Neural progenitor cell (in vitro differentiated cells): ENCODE measurements around the gene VGLL3. TPM values are rescaled to one million over a fixed set of nuclear protein-coding genes. Genes with fewer than 3 reads are reported as not detected.

Source experiments
- DNase-seq: peaks from one replicate; pipeline ENCODE4 v3.0.0-alpha.2; 2016; ENCODE audit warnings: low spot score
- H2AFZ ChIP-seq: fragments of 200-600 bp; sonication (generic); replicated peaks from 2 replicates; pipeline ENCODE4 v1.6.1; 2016; ENCODE audit warnings: antibody characterized with exemption
- H3F3A ChIP-seq: fragments of 200-600 bp; sonication (generic); 2 replicates; pipeline ENCODE4 v1.6.1; 2016; ENCODE audit warnings: antibody characterized with exemption, low read depth
- H3K27ac ChIP-seq: fragments of 200-600 bp; sonication (generic); 2 replicates; pipeline ENCODE4 v1.5.1; 2016; ENCODE audit warnings: mild to moderate bottlenecking
- H3K27me3 ChIP-seq: fragments of 200-600 bp; sonication (generic); 2 replicates; pipeline ENCODE4 v1.6.1; 2016; ENCODE audit warnings: mild to moderate bottlenecking, moderate library complexity
- H3K36me3 ChIP-seq: fragments of 200-600 bp; sonication (generic); 2 replicates; pipeline ENCODE4 v1.5.1; 2016
- H3K4me1 ChIP-seq: fragments of 200-600 bp; sonication (generic); 2 replicates; pipeline ENCODE4 v1.6.1; 2016; ENCODE audit warnings: mixed run types
- H3K4me2 ChIP-seq: fragments of 200-600 bp; sonication (generic); 2 replicates; pipeline ENCODE4 v1.6.1; 2016
- H3K4me3 ChIP-seq: fragments of 200-600 bp; sonication (generic); 2 replicates; pipeline ENCODE4 v1.5.1; 2016
- H3K79me2 ChIP-seq: fragments of 200-600 bp; sonication (generic); 2 replicates; pipeline ENCODE4 v1.6.1; 2016; ENCODE audit warnings: low read depth
- H3K9ac ChIP-seq: fragments of 200-600 bp; sonication (generic); 2 replicates; pipeline ENCODE4 v1.6.1; 2016
- H3K9me3 ChIP-seq: fragments of 200-600 bp; sonication (generic); 2 replicates; pipeline ENCODE4 v1.5.1; 2016; ENCODE audit warnings: low read depth
- H4K20me1 ChIP-seq: fragments of 200-600 bp; sonication (generic); 2 replicates; pipeline ENCODE4 v1.6.1; 2016; ENCODE audit warnings: low read depth
- H3K27ac Mint-ChIP-seq: 3 replicates; pipeline ENCODE4 v1.8.0; 2021; ENCODE audit warnings: mixed read lengths
- H3K27me3 Mint-ChIP-seq: 2 replicates; pipeline ENCODE4 v1.8.0; 2022; ENCODE audit warnings: low read depth, mild to moderate bottlenecking, inconsistent platforms, moderate library complexity, mixed read lengths; ENCODE audit not compliant: insufficient read depth
- H3K36me3 Mint-ChIP-seq: 3 replicates; pipeline ENCODE4 v1.8.0; 2021; ENCODE audit warnings: mixed read lengths
- H3K4me1 Mint-ChIP-seq: 3 replicates; pipeline ENCODE4 v1.8.0; 2021; ENCODE audit warnings: mixed read lengths
- H3K4me3 Mint-ChIP-seq: 3 replicates; pipeline ENCODE4 v1.8.0; 2021; ENCODE audit warnings: mild to moderate bottlenecking, moderate library complexity, mixed read lengths
- H3K9me3 Mint-ChIP-seq: 3 replicates; pipeline ENCODE4 v1.8.0; 2020; ENCODE audit warnings: mixed read lengths
- CTCF ChIP-seq: fragments of 200-600 bp; sonication (generic); IDR thresholded peaks from 2 replicates; pipeline ENCODE4 v1.5.1; 2017; ENCODE audit warnings: antibody characterized with exemption, mild to moderate bottlenecking
- EZH2 ChIP-seq: fragments of 200-600 bp; sonication (generic); IDR thresholded peaks from 2 replicates; pipeline ENCODE4 v1.6.1; 2017; ENCODE audit warnings: antibody characterized with exemption, mild to moderate bottlenecking, moderate library complexity
- EZH2phosphoT487 ChIP-seq: fragments of 200-600 bp; sonication (generic); IDR thresholded peaks from 2 replicates; pipeline ENCODE4 v1.6.1; 2017; ENCODE audit warnings: antibody characterized with exemption
- total RNA-seq: library from RNA; depleted of rRNA; stranded (reverse); fragments of >200 nt; gene quantifications from 2 replicates; pipeline ENCODE4 v1.2.3, GENCODE V29; 2015; ENCODE audit warnings: low replicate concordance

VGLL3 gene
- total RNA-seq, 1 donor from 2014 or later, result 1.8 TPM

- Mint-ChIP-seq H3K9me3 (no peaks in the 10 kb centered on the region), H3K36me3 (no peaks in the 10 kb centered on the region), H3K4me3 (no peak overlapping the region), H3K27ac (no peak overlapping the region), H3K27me3 (peaks cover 10% of the 10 kb centered on the region), H3K4me1 (peaks cover 7% of the 10 kb centered on the region)
- Histone ChIP-seq H3K27ac (no peak overlapping the region), H3K27me3 (peaks cover 18% of the 10 kb centered on the region), H3K4me1 (peaks cover 8% of the 10 kb centered on the region), H3K79me2 (no peaks in the 10 kb centered on the region), H3K9ac (no peak overlapping the region), H3F3A (peaks cover 5% of the 10 kb centered on the region), H2AFZ (no peak overlapping the region), H4K20me1 (no peaks in the 10 kb centered on the region), H3K36me3 (no peaks in the 10 kb centered on the region), H3K9me3 (no peaks in the 10 kb centered on the region), H3K4me2 (no peak overlapping the region), H3K4me3 (no peak overlapping the region)
- DNase-seq, result no peak
- TF ChIP-seq CTCF (no peak), EZH2phosphoT487 (no peak), EZH2 (no peak)
These were observed 2.8 kb upstream of the VGLL3 start for GRCh38 chr3:86993704-86994103.

DNA sequence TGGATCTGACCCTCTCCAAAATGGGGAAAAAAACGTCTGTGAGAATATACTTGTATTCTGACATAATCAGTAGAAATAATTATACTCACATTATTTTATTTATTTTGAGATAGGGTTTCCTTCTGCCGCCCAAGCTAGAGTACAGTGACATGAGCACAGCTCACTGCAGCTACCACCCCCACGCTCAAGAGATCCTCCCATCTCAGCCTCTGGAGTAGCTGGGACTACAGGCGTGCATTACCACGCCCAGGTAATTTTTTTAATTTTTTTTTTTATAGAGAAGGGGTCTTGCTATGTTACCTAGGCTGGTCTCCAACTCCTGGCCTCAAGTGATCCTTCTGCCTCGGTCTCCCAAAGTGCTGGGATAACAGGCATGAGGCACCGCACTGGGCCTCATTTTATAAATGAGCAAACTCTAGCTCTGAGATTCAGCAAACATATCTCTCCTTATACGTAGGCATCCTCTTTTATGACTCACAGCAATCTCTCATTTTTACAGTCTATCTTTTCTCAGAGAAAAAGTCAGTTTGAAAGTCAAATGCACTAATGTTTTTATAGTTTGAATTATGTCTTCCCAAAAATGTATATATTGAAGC lies 989 bp upstream of the VGLL3 start:
- no peaks in the 10 kb centered on the region for H3K79me2 ChIP-seq
- DNase-seq, result no peak
- peak overlapping the region; percentile 93 for H3K4me2 ChIP-seq
- peaks cover 19% of the 10 kb centered on the region for H3K27me3 ChIP-seq
- H3F3A ChIP-seq, result peaks cover 5% of the 10 kb centered on the region
- no peak overlapping the region for H2AFZ ChIP-seq
- no peak overlapping the region for H3K27ac ChIP-seq
- H3K4me1 Mint-ChIP-seq, result peaks cover 7% of the 10 kb centered on the region
- H3K9me3 ChIP-seq, result no peaks in the 10 kb centered on the region
- no peak for TF ChIP-seq CTCF
- no peak for TF ChIP-seq EZH2
- no peak for TF ChIP-seq EZH2phosphoT487
- peaks cover 9% of the 10 kb centered on the region for H3K27me3 Mint-ChIP-seq
- no peaks in the 10 kb centered on the region for H4K20me1 ChIP-seq
- H3K36me3 ChIP-seq, result no peaks in the 10 kb centered on the region
- no peak overlapping the region for H3K9ac ChIP-seq
- H3K4me1 ChIP-seq, result peaks cover 8% of the 10 kb centered on the region
- peak overlapping the region; percentile 88 for H3K4me3 ChIP-seq
- H3K4me3 Mint-ChIP-seq, result peak overlapping the region; percentile 86
- H3K9me3 Mint-ChIP-seq, result no peaks in the 10 kb centered on the region
- H3K27ac Mint-ChIP-seq, result no peak overlapping the region
- H3K36me3 Mint-ChIP-seq, result no peaks in the 10 kb centered on the region

DNA sequence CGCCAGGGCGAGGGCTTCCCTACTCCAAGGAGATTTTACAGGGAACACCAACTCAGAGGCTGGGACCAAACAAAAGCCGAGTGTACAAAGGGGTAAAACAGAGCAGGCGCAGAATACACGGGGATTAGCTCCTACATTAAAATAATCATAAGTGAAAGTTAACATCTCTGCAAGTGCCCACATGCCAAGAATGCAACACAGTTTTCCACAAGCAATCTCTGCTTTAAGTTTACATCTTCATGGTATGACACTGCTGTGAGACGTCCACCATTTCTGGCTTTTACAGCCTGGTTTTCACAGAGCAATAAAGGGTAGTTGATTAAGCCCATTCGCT lies 500 bp upstream of the VGLL3 start:
- Histone ChIP-seq H3K36me3 (no peaks in the 10 kb centered on the region), H3K9ac (no peak overlapping the region), H3K27me3 (peaks cover 19% of the 10 kb centered on the region), H2AFZ (peak overlapping the region; percentile 55), H4K20me1 (no peaks in the 10 kb centered on the region), H3K4me1 (peaks cover 8% of the 10 kb centered on the region), H3K4me2 (peak overlapping the region; percentile 93), H3K27ac (no peak overlapping the region), H3F3A (peaks cover 5% of the 10 kb centered on the region), H3K4me3 (peak overlapping the region; percentile 88), H3K9me3 (no peaks in the 10 kb centered on the region), H3K79me2 (no peaks in the 10 kb centered on the region)
- Mint-ChIP-seq H3K4me1 (peaks cover 7% of the 10 kb centered on the region), H3K27ac (no peak overlapping the region), H3K9me3 (no peaks in the 10 kb centered on the region), H3K36me3 (no peaks in the 10 kb centered on the region), H3K27me3 (peaks cover 7% of the 10 kb centered on the region), H3K4me3 (peak overlapping the region; percentile 86)
- DNase-seq, result no peak
- TF ChIP-seq EZH2 (no peak), EZH2phosphoT487 (no peak), CTCF (no peak)
